GM21390 (cell line): ENCODE data around the gene CD22.
"Not testable (repeated sequence)": the region's sequence is repeated elsewhere in the genome, so short reads cannot be mapped to it uniquely, and the experiment has no call there.

Experiments
- ATAC-seq: cut with Tn5 transposase; IDR thresholded peaks from one replicate; pipeline ENCODE4 v1.9.1; 2021; ENCODE audit not compliant: unreplicated experiment

The CD22 gene

DNA sequence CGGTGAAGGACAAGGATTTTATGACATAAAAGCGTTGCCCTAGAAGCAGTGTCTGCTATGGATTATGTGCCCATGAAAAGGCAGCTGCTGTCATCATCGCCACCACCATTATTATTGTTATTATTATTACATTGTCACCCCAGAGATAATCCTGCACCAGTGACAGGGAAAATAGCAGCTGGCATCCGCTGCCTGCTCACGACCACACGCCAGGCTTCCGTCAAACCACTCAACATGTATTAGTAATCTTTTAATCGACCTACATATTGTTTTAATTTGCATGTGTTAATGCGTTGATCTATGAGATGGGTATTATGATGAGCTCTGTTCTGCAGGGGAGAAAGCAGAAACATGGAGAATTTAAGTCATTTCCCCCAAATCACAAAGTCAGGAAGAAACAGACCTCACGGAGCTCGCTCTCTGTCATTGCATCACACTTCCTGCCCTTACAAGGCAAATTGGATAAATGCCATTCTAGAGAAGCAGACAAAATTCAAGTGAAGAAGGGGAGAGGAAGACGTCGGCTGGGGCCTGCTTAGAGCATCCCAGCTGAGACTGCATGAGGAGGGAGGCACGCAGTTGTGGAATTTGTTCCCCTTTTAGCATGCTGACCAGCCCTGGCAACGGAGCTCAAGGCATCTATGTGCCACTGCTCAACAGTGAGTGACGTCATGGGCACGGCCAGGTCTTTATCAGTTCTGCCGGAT is 29.0 kb downstream of the CD22 start, which contains the start of gene FFAR3:
TSS of gene FFAR3 (plus strand) at position 594 of the 707 bp plus-strand sequence. CDS start 431 bp downstream, outside the sequence.
- ATAC-seq = no peak

DNA sequence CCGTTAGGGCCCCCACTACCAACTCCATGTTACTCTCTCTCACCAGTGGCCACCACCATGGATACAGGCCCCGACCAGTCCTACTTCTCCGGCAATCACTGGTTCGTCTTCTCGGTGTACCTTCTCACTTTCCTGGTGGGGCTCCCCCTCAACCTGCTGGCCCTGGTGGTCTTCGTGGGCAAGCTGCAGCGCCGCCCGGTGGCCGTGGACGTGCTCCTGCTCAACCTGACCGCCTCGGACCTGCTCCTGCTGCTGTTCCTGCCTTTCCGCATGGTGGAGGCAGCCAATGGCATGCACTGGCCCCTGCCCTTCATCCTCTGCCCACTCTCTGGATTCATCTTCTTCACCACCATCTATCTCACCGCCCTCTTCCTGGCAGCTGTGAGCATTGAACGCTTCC is 29.8 kb downstream of the CD22 start:
- ATAC-seq = not testable (repeated sequence)

DNA sequence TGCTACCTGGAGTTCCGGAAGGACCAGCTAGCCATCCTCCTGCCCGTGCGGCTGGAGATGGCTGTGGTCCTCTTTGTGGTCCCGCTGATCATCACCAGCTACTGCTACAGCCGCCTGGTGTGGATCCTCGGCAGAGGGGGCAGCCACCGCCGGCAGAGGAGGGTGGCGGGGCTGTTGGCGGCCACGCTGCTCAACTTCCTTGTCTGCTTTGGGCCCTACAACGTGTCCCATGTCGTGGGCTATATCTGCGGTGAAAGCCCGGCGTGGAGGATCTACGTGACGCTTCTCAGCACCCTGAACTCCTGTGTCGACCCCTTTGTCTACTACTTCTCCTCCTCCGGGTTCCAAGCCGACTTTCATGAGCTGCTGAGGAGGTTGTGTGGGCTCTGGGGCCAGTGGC is 30.4 kb downstream of the CD22 start:
- ATAC-seq = not testable (repeated sequence)

DNA sequence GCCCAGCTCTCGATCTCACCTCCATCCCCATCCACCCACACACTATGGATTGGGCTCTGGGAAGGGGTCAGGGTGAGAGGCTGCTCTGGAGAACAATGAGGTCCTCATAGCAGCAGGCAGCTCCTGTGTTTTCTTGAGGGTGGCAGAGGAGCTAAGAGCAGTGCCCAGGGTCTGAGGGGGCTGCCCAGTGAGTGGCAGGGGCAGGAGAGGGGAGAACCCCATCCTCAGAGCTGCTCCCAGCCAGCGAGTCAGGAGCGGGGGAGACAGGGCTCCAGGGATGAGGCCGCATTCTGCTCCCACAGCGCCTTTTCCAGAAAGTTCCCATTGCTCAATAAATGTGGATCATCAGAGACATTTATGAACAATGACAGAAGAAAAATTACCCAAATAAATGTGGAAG is 31.1 kb downstream of the CD22 start:
- ATAC-seq = not testable (repeated sequence)

DNA sequence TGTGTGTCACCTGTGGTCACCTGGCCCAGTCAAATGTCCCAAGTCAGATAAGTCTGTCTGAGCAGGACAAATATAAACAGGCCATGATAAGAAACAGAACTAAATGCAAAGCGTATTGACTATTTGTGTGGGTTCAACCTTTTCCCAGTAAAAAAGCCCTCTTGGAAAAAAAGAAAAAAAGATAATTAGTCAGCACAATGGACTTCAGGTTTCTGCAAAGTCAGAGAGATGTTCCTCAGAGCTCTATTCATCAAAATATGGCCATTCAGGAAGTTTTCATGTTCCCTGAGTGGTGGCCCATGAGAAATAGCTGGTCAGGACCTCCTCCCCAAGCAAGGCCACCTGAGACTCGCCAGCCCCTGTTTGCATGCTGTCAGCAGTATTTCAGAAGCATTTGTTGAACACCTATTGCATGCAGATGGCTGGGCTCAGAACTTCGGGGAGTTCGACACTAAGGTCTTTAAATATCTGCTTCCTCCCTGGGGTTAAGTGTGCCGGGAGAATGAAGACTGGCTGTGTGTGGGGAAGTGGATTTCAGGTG is 32.0 kb downstream of the CD22 start:
- ATAC-seq = no peak

DNA sequence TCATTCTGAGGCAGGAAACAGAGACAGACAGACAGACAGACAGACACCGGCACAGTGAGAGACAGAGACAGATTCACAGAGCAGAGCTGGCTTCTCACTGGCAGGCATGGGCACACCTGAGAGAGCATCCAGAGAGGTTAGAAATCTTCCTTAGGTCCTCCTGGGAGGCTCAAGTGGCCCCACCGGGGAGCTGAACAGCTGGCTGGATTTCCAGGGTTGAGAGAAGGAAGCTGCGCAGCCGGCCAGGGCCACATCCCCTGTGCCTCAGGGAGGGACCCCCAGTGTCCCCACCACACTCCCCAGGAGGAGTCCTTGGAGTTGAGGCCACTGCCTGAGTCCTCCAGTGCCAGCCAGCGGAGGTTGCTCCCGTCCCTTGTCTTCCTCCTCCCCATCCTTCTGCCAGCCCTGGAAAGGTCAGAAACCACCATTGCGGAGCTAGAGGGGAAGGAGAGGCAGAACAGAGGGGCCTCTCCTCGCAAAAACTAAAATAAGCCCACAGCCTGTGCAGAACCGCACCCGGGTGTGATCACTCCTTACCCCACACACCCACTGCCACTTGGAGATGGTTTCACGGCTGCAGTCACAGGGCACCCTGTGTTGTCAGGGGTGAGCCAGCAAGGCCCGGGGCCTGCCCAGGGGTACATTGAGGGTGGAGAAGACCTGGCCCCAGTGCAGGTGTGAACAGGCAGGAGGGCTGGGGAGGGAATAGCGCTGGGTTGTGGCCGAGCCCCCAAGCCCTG is 33.4 kb downstream of the CD22 start:
- no peak for ATAC-seq

DNA sequence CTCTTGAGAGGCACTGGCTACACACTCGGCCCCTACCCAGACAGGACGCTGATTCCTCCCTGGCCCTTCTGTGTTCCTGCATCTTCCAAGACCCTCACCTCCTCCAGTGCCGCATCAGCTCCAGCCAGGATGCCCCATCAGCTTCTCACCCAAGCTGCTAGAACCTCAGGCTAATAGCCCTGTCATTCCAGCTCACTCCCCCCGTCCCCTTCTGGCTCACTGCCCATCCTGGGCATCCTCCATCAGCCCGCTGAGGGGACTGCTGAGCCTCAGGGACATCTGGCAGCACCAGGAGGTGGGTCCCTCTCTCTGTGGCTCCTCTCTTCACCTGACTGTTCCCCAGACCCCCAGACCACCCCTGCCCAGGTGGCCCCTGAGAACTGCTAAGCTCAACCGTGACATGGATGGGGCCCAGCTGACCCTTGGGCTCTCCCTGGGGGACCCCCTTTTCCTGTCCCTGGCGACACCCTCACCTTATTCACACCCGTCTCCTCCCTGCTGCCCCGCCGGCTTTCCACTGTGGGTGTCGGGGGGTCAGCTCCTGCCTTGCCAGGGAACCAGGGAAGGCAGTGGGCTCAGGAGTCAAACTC is 34.1 kb downstream of the CD22 start:
- ATAC-seq = no peak

DNA sequence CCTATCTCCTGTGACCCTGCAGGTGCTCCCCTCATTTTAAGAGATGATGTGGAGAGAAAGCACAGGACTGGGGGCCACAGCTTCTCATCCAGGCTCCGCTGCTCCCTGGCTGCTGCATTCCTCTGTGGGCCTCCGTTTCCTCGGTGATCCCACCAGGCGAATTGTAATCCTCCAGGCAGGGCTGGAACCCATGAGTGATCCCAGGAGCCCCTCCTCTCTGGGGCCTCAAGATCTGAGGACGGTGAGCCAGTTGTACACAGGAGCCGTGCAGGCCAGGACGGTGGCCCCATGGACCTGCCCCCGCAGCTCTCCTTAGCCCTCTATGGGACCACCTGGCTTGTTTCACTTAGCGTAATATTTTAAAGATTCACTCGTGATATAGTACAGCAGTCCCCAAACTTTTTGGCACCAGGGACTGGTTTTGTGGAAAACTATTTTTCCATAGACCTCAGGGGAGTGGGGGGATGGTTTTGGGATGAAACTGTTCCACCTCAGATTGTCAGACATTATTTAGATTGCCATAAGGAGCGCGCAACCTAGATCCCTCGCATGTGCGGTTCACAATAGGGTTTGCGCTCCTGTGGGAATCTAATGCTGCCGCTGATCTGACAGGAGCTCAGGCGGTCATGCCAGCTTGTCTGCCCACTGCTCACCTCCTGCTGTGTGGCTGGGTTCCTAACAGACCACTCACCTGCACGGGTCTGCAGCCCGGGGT is 34.9 kb downstream of the CD22 start:
- ATAC-seq = no peak

DNA sequence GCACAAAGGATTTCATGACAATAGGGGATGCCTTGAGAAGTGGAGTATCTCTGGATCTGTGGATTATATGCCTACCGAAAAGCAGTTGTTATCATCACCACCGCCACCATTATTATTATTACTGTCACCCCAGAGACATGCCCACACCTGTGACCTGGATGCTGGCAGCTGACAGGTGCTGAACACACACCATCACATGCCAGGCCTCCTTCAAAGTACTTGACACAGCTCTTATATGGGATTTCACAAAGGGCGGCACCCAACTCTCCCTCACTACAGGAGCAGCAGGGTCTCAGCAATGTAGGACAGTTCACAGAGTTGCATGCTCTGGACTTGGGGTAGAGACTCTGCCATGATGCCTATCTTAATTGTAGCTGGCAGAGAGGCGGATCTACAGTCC is 36.3 kb downstream of the CD22 start:
- no peak for ATAC-seq

DNA sequence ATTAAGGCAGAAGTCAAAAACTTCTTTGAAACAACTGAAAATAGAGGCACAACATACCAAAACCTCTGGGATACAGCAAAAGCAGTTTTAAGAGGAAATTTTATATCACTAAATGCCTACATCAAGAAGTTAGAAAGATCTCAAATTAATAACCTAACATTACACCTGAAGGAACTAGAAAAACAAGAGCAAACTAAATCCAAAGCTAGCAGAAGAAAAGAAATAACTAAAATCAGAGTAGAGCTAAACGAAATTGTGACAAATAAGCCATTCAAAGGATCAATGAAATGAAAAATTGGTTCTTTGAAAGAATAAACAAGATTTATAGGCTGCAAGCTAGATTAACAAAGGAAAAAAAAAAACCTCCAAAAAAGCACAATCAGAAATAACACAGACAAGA is 39.4 kb downstream of the CD22 start:
- ATAC-seq = no peak

DNA sequence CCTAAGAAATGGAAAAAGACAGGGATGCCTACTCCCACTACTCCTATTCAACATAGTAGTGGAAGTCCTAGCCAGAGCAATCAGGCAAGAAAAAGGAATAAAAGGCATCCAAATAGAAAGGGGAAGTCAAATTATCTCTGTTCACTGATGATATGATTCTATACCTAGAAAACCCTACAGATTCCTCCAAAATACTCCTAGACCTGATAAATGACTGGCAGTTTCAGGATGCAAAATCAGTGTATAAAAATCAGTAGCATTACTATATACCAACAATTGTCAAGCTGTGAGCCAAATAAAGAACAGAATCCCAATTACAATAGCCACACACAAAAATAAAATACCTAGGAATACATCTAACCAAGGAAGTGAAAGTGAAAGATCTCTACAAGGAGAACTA is 40.5 kb downstream of the CD22 start:
- no peak for ATAC-seq

DNA sequence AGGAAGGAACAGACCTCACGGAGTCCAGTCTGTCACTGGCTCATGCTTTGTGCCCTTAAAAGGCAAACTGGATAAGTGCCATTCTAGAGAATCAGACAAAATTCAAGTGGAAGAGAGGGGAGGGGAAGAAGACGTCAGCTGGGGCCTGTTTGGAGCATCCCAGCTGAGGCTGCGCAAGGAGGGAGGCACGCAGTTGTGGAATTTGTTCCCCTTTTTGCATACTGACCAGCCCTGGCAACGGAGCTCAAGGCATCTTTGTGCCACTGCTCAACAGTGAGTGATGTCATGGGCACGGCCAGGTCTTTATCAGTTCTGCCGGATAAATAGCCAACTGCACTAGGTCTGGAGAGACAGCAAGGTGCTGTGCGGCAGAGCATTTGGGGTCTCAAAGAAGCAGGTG is 41.7 kb downstream of the CD22 start, which contains the start of gene GPR42:
TSS of gene GPR42 (plus strand) at position 347 of the 400 bp plus-strand sequence. CDS start 292 bp downstream, outside the sequence.
- ATAC-seq = no peak

DNA sequence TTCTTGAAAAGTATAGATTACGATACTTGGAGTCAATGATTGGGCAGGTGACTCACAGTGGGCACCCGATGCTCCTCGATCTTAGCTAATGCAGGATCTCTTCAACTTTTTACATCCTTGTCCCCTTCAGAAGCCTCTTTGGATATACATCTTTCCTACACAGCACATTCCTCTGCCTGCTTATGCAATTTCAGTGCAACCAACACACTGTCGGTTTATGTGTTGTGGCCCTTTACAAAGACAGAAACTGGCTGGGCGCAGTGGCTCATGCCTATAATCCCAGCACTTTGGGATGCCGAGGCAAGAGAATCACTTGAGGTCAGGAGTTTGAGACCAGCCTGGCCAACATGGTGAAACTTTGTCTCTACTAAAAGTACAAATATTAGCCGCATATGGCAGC is 44.5 kb downstream of the CD22 start:
- ATAC-seq = no peak

DNA sequence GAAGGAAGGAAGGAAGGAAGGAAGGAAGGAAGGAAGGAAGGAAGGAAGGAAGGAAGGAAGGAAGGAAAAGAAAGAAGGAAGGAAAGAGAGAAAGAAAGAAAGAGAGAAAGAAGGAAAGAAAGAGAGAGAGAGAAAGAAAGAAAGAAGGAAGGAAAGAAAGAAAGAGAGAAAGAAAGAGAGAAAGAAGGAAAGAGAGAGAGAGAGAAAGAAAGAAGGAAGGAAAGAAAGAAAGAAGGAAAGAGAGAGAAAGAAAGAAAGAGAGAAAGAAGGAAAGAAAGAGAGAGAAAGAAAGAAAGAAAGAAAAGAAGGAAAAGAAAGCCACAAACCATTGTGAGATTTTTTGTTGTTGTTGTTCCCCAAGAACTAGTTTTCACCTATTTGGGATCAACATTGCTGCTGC is 45.0 kb downstream of the CD22 start:
- not testable (repeated sequence) for ATAC-seq

DNA sequence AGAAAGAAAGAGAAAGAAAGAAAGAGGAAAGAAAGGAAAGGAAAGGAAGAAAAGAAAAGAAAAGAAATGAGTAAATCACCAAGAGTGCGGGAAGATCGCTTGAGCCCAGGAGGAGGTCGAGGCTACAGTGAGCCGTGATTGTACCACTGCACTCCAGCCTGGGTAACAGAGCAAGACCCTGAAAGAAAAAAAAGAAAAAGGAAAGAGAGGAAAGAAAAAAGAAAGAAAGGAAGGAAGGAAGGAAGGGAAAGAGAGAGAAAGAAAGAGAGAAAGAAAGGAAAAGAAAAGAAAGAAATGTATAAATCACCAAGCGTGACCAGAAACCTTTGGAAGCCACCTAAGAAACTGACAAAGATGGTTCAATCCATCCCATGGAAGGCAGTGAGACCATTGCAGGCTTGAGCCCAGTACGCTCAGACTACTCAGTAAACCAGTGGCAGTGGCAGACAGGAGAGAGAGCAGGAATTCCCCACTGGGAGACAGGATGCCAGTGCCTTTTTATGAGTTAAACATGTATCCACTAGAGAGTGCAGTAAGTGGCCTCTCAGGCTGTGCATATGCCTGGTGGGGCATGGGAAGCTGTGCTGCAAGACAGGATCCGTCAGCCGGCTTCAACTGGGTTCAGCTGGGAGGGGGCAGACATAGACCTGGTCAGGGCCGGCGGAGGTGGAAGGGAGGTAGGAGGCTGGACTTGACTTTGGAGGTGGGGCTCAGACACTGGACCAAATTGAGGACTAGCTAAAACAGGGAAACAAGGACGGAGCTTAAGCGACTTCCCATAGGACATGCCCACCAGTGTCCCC is 46.7 kb downstream of the CD22 start:
- no peak for ATAC-seq

DNA sequence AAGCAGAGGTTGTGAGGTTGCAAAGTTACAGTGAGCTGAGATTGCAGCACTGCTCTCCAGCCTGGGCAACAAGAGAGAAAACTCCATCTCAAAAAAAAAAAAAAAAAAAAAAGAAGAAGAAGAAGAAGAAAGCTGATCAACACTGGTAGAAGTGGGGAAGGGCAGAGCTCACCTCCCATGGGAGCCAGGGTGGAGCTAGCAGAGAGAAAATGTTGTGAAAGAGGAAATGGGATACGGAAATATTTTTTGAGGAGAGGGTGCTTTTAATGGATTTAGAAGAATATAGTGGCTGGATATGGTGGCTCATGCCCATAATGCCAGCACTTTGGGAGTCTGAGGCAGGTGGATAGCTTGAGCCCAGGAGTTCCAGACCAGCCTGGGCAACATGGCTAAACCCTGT is 48.7 kb downstream of the CD22 start:
- no peak for ATAC-seq

DNA sequence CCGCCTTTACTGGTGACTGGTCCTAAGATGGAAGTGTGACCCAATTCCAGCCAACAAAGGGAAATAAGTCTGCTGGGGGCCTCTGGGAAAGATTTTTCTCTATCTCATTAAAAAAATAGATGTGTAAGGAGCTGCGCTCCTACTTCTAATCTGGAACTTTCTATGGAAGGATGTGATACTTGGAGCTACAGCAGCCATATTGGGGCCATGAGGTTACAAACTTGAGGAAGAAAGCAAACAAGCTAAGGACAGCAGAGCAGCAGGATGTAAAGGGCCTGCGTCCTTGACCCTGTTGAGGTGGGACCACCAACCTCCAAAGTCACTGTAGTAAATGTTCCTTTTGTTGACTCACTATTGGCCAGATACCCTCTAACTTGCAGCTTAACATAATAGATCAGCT is 49.4 kb downstream of the CD22 start:
- no peak for ATAC-seq

DNA sequence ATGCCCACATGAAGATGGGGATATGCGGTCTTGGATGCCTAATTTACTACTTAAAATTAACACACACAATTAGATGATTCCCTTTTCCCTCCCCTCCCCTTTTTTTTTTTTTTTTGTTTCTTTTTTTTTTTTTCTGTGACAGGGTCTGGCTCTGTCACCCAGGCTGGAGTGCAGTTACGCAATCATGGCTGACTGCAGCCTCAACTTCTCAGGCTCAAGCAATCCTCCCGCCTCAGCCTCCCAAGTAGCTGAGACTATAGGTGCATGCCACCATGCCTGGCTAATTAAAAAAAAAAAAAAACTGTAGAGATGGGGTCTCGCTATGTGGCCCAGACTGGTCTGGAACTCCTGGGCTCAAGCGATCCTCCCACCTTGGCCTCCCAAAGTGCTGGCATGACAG is 50.6 kb downstream of the CD22 start:
- not testable (repeated sequence) for ATAC-seq

DNA sequence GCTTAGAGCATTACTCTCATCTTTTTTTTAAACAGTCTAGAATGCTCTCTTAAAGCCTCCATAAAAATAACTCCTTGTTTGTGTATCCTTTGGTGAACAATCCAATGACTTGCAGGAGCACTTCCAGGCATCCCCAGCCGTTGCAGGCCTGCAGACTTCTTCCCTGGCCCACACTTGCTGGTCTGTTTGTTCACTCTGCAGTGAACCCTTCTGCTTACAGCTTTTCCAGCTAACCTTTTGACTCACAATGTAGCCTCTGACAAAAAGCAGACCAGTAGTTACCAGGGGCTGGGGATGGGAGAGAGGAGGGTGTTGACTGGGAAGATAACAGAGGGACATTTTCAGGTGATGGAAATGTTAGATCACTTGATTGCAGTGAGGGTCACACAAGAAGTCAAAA is 51.0 kb downstream of the CD22 start:
- no peak for ATAC-seq

DNA sequence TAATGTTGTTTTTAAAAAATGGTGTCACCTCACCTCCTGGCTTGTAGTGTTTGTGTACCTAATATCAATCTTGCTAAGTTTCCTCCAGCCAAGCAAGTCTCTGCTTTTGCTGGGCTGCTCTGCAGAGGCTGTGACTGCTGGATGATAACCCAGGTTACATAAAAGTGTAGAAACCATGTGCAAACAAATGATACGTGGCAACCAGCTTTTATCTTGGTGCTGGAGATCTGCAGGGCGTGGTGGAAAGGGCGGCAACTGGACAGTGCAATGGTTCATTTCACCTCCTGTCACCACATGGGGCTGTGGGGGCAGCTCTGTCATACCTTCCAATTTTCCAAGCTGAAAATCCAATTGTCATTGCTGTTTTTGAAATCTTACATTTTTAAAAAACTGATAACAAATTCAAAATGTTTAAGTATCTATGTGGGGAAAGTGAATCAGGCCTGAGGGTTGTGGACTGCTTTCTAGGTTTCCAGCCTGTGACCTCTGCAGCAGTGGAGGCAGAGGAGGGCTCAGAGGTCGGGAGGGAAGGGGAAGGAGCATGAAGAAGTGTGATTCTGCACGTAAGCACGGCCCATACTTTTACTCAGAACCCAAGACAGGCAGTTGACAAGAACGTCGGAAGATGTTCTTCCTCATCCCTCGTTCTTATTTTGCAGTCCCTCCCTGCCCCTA is 51.6 kb downstream of the CD22 start:
- ATAC-seq = no peak
